Measurements from ENCODE around the gene CYTL1.

The CYTL1 gene

DNA sequence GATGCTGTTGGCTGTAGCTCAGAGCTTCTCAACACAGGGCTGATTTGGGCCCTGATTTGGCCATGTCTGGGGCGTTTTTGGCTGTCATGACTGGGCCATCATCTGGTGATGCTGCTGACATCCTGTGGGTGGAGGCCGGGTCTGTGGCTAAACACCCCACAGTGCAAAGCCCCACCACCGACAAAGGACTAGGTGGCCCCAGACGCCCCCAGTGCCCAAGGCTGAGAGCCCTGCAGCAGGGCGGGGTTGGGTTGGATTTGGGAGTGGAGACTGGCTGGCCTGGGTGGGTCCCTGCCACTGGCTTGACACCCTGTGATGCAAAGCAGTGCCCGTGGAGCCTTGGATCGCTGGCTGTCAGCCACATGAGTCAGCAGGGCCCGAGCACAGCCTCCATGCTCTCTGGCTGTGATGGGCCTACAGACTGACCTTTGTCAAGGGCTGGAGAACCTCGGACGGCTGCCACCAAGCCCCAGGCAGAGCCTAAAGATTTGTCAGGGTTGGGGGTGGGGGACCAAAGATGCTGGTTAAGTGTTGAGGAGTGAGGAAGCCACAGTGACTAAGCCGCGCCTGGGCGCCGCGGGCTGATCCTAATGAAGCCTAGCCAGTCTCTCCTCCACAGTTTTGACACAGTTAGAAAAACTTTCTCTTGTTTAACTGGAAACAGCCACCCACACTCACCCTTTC, 28.3 kb downstream of the CYTL1 start:
- H3K36me3 ChIP-seq (ENCODE audit: control insufficient read depth, insufficient read depth, low read length): no peaks in the 10 kb centered on the region
- no peak overlapping the region for H3K4me3 ChIP-seq (replicated peaks; ENCODE audit: low read depth, low read length)
- H3K27me3 ChIP-seq (replicated peaks; ENCODE audit: control insufficient read depth, insufficient read depth, low read length): no peaks in the 10 kb centered on the region; the same call in 1 of the 2 replicates
- no peak for DNase-seq (ENCODE audit: extremely low read depth, insufficient read length)
- TF ChIP-seq CTCF (IDR thresholded peaks at IDR 0.05; ENCODE audit: insufficient read depth, low read length, poor library complexity, severe bottlenecking): no peak

DNA sequence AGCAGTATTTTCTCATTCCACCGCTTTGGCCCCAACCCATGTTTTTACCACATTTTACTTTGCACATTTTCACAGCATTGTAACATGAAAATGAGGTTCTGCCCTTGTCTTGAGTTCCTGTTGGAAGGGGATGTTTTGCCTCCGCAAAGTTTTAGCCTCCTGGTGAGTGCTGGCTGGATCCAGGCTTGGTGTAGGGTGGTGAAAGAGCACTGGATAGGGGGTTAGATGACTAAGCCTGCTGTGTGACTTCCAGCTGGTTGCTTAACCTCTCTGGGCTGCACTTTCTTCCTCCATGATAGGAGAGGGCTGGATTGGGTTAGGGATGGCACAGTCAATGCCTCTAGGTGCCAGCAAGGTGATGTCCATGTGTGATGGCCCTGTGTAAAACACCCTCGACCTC, 28.9 kb downstream of the CYTL1 start:
- no peaks in the 10 kb centered on the region; the same call in 1 of the 2 replicates for H3K27me3 ChIP-seq (replicated peaks; ENCODE audit: control insufficient read depth, insufficient read depth, low read length)
- no peaks in the 10 kb centered on the region for H3K36me3 ChIP-seq (ENCODE audit: control insufficient read depth, insufficient read depth, low read length)
- no peak overlapping the region for H3K4me3 ChIP-seq (replicated peaks; ENCODE audit: low read depth, low read length)
- no peak for TF ChIP-seq CTCF (IDR thresholded peaks at IDR 0.05; ENCODE audit: insufficient read depth, low read length, poor library complexity, severe bottlenecking)
- DNase-seq (ENCODE audit: extremely low read depth, insufficient read length): no peak

- H3K36me3 ChIP-seq (ENCODE audit: control insufficient read depth, insufficient read depth, low read length): no peaks in the 10 kb centered on the region
- DNase-seq (ENCODE audit: extremely low read depth, insufficient read length): no peak
- no peak for TF ChIP-seq CTCF (IDR thresholded peaks at IDR 0.05; ENCODE audit: insufficient read depth, low read length, poor library complexity, severe bottlenecking)
Observed at GRCh38 chr4:4989083-4989622, 30.1 kb downstream of the CYTL1 start.

GRCh38 chr4:4987656-4988055, 31.6 kb downstream of the CYTL1 start:
- DNase-seq (ENCODE audit: extremely low read depth, insufficient read length): no peak
- no peaks in the 10 kb centered on the region; the same call in 1 of the 2 replicates for H3K27me3 ChIP-seq (replicated peaks; ENCODE audit: control insufficient read depth, insufficient read depth, low read length)
- H3K36me3 ChIP-seq (ENCODE audit: control insufficient read depth, insufficient read depth, low read length): no peaks in the 10 kb centered on the region
- TF ChIP-seq CTCF (IDR thresholded peaks at IDR 0.05; ENCODE audit: insufficient read depth, low read length, poor library complexity, severe bottlenecking): no peak
- H3K4me3 ChIP-seq (replicated peaks; ENCODE audit: low read depth, low read length): no peak overlapping the region

More at GRCh38 chr4:4989083-4989622, 30.1 kb downstream of the CYTL1 start:
- H3K27me3 ChIP-seq (replicated peaks; ENCODE audit: control insufficient read depth, insufficient read depth, low read length): no peaks in the 10 kb centered on the region; the same call in 1 of the 2 replicates
- H3K4me3 ChIP-seq (replicated peaks; ENCODE audit: low read depth, low read length): no peak overlapping the region

- TF ChIP-seq CTCF (IDR thresholded peaks at IDR 0.05; ENCODE audit: insufficient read depth, low read length, poor library complexity, severe bottlenecking): no peak
- H3K27me3 ChIP-seq (replicated peaks; ENCODE audit: control insufficient read depth, insufficient read depth, low read length): no peaks in the 10 kb centered on the region; the same call in 1 of the 2 replicates
- DNase-seq (ENCODE audit: extremely low read depth, insufficient read length): no peak
- H3K4me3 ChIP-seq (replicated peaks; ENCODE audit: low read depth, low read length): no peak overlapping the region
- no peaks in the 10 kb centered on the region for H3K36me3 ChIP-seq (ENCODE audit: control insufficient read depth, insufficient read depth, low read length)
Observed at GRCh38 chr4:4986841-4987240, 32.4 kb downstream of the CYTL1 start.
